Skin of body (tissue), 2 donors: ENCODE data around the gene ANGPTL1. TPM values are rescaled to one million over a fixed set of nuclear protein-coding genes. Genes with fewer than 3 reads are reported as not detected.
A peak's percentile ranks its signal among the peaks of the same experiment; 100 is the strongest.
"Not testable (repeated sequence)": the region's sequence is repeated elsewhere in the genome, so short reads cannot be mapped to it uniquely, and the experiment has no call there.

ENCODE experiments used
- DNase-seq: peaks from one replicate; lab custom pipeline; 2025; lab: John Stamatoyannopoulos, UW
- total RNA-seq: library from RNA; depleted of rRNA; stranded (reverse); fragments of >200 nt; gene quantifications from one replicate; pipeline ENCODE4 v1.2.3, GENCODE V29; 2014

Gene ANGPTL1
- total RNA-seq, 1 donor from 2014 or later: 104 TPM

DNA sequence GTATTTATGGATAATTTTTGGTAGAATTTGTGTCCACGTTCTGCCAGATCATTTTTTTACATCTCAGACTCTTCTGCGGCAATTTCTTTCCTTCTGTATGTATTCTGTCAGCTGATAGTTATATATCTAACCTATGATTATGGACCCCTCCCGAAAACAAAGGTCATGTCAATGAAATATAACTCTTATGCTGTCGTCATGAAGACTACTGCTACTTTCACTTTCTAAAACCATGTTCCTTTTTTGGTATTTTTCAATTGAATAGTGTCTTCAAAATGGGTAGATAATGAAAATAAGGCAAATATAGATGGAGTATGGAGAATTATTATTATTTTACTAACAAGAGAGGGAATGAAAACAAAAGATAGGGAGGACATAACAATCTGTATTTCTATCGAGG is 3.2 kb downstream of the ANGPTL1 start:
- DNase-seq: peak; percentile 14

DNA sequence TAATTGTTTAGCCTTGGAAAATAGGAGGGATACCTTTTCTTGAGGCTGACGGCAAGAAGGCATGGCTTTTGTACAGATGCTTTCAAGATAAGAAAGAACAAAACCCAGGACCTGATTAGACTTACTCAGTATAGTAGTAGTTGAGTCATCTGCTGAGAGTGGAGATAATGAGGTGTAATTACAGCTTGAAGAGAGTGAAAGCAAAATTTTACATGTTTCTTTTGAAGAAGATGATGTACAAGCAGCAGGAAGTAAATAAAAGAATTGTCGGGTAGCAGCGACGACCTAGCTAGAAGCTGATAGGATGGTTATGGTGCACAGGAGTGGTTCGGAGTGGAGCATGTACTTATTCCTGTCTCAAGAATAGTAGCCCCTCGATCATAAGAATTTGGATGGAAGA is 6.6 kb downstream of the ANGPTL1 start:
- no peak for DNase-seq

DNA sequence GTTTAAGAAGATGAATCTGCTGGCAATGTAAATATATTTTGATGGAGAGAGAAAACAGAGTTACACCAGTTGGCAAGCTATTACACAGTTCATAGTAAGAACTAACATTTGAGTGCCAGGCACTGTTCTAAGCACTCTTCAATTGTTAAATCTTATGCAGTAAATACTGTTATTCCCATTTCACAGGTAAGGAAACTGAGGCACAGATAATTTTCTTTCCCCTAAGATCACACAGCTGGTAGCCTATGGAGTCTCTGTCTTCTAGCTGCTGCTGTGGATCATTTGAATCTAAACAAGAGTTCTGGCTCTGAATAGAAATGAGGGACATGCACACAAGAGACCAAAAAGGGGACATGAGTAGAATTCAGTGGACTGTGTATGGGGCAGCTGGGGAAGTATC is 8.0 kb downstream of the ANGPTL1 start:
- DNase-seq: no peak

DNA sequence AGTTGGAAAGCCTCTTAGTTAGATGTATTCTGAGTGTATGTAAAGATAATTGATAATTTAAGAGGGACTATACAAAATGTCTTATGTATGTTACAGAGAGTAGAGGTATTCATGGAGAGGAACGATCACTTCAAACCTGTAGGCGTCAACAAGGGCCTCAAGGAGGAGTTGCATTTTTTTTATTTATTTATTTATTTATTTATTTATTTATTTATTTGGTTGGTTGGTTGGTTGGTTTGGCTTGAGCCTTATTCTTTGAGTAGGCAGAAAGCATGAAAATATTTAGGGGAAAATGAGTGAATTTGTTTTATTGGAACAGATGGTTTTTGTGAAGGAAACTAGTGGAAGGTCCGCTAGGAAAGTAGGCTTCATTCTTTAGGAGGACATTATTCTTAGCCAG is 8.5 kb downstream of the ANGPTL1 start:
- no peak for DNase-seq

DNA sequence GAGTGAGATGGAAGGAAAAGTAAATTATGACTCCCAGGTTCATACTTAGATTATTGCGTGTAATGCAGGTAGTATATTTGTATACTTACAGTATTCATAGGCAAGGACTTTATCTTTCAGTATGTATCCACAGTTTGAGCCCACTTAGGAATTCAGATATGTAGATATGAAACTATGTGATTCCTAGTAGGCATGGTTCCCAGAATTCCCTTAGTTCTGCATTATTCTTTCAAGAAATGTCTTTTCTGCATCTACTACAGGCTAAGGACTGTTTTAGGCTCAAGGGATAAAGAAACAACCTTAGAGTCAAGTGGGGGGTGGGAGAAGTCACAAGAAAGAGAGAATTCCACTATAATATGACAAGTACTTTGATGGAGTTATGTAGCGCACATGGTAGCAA is 13.8 kb downstream of the ANGPTL1 start:
- DNase-seq: no peak

DNA sequence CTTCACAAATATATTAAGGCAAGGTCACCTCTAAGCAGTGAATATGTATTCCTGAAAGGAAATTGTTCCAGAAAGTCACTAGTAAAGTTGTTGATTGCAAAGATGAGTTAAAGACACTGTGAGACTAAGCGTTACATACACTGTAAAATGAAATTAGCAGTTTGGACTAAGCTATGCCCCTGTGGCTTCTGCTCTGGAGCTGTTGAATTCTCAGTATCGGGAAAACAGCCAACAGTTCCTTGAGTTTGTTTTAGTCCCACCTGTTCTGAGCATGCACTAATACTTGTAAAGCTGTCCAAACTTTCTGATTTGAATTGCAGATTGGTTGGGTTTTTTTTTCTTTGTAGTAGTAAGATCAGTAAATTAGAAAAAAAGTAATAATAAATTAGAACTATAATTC is 21.0 kb downstream of the ANGPTL1 start:
- no peak for DNase-seq

DNA sequence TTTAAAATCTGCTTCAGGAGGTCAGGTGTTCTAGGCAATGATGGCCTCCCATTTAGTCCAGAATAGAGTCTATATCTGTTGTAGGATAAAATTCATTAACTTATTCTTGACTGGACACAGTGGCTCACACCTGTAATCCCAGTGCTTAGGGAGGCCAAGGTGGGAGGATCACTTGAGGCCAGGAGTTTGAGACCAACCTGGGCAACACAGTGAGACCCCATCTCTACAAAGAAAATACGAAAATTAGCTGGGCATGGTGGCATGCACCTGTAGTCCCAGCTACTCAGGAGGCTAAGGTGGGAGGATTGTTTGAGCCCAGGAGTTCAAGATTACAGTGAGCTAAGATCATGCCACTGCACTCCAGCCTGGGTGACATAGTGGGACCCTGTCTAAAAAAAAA is 23.0 kb downstream of the ANGPTL1 start:
- not testable (repeated sequence) for DNase-seq

DNA sequence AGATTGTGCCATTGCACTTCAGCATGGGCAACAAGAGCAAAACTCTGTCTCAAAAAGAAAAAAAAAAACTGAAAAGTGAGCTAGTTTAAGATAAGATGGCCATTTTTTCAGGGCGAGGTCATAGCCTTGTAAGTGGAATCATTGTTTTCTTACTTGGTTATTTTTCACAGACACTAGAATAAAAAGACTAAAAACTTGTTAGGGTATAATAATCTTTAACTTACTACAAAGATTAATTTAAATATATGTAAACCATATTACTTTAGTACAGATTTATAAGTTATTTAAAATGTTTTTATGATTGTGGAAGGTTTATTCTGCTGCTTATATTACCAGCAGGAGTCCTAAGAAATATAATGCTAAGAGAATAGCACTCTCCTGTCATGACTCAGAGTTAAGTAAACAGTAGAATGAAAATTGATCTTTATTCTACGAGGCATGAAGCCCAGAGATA is 23.5 kb downstream of the ANGPTL1 start:
- no peak for DNase-seq

DNA sequence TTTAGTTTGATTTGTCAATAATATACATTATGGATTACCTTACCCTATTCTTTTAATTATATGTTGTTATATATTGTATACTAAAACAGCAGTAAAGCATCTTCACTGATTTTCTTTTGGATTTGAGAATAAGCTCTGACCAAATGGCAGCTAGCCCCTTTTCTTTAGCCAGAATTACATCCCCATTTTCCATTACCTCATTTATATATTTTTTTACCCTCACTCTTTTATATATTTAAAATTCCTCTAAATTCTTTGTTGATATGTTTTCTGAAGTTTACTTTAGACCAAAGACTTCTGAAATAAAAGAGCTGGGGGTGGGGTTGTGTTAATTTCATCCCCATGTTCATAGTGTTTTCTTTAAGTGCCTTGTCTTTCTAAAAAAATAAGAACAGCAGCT is 24.6 kb downstream of the ANGPTL1 start:
- peak; percentile 67 for DNase-seq

DNA sequence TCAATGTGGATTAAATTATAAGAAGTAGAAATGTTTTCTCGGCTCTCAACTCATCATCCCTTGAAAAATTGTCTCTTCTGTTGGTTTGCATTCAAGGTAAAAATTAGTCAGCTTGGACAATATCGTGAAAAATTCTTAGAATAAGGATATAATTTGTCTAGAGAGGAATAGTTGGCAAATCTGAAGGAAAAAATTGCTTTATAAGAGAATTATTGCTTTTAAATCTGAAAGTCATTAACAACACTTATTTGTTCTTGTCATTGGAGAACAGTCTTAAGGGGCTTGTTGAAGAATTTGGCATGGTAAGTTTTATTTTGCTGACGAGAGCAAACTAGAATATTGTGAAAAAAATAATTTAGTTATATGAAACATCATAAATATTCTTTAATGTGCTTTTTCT is 26.4 kb downstream of the ANGPTL1 start:
- peak; percentile 84 for DNase-seq

DNA sequence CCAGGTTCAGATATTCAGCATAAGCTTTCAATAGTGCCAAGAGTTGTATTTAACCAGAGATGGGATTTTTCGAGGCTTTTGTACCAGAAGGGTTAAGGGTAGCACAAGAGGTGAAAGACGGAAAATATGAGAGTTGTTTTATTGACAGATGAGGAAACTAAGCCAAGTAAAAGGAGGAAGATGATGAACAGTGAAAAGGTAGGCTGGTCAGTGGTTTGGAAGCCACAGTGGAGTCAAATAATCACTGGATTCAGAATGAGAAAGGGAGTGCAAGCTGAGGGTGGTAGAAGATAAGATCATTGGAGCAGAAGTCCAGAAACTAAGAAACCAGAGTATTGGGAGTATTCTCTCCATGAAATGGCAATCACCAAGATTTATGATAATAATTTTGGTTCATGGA is 45.7 kb downstream of the ANGPTL1 start:
- no peak for DNase-seq

DNA sequence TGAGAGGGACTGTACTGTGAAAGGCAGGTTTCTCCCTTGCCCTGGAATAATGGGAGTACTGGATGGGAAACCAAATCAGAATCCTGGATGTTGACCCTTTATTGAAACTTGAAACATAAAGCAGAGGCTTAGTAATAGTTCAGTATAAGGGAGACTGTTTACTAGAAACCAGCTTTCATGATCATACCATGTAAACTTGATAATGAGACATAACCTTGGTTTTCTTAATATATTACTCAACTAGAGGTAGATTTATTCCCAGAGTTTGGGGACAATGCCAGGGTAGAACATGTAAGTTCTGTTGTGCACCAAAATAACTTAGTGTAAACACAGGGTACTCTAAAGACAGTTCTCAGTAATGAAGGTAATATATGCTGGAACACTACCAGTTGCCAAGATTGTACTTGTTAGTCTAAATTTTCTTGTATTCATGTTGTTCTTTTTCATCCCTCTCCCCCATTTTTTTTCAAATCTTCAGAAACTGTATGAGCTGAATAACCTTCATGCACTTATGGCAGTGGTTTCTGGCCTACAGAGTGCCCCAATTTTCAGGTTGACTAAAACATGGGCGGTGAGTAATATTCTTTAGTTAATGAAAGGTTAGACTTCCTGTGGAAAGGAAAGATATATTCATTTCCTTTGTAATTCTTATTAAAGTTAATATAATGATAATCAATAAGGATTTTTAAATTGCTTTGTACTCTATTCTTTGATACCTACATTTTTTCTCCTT is 49.6 kb downstream of the ANGPTL1 start:
- no peak for DNase-seq

DNA sequence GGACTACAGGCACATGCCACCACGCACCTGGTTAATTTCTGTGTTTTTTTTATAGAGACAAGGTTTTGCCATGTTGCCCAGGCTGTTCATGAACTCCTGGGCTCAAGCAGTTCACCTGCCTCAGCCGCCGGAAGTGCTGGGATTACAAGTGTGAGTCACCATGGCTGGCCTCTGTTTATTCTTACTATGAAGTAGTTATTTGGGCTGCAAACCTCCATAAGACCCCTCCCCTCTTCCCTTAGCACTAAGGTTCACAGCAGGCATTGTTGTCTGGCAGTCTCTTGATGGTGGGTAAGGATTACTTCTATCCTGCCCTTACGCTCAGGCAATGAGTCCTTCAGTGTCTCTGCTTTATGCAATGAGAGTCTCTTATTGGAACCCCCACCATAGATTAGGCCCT is 51.8 kb downstream of the ANGPTL1 start:
- DNase-seq: no peak

DNA sequence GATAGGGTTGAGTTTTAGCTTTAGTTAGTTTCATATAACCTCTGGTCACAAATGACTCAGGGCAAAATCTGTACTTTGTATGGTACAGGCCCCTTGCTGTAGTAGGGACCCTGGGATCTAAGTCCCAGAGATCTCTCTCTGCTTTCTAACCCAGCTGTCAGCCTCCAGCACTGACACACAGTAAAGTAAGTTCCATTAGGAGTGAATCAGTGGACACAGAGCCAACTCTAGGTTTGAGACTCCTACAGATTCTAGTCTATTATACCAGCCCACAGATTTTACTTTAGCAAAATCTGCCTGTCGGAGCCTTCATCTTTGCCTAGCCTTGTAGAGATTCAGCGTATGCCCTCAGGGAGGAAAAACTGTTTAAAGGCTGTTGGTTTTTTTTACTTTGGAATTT is 52.5 kb downstream of the ANGPTL1 start:
- no peak for DNase-seq

DNA sequence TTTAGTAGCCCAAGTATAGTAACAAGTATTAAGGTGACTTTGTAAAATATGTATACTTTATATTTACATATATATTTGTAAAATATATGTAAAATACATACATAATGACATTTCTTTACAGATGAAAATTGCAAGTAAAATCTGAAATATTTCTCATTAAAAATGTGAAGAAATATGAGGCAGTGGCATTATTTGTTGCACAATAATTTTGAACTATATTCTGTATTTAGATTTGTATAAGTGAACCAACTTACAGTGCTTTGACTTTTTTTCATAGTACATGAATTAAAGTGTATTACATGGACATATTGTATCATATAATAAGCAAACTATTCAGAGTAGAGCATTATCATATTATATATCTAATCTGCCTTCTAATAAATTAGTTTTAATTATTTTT is 60.3 kb downstream of the ANGPTL1 start:
- DNase-seq: no peak

DNA sequence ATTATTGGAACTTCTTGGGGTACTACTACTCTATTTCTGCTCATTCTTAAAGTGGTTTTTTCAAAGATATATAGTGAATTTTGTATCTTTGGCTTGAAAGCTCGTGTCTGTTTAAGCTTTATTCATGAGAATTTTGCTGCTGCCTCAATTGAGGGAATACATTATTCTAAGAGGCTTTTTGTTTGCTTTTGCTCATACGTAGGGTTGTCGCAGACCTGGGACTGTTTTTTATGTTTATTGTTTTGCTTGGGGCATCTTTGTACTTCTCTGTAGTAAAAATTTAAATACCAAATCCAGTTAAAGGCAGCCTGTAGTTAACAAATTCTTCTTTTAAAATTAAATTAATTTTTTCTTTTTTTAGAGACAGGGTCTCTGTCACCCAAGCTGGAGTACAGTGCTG is 62.3 kb downstream of the ANGPTL1 start:
- DNase-seq: no peak

DNA sequence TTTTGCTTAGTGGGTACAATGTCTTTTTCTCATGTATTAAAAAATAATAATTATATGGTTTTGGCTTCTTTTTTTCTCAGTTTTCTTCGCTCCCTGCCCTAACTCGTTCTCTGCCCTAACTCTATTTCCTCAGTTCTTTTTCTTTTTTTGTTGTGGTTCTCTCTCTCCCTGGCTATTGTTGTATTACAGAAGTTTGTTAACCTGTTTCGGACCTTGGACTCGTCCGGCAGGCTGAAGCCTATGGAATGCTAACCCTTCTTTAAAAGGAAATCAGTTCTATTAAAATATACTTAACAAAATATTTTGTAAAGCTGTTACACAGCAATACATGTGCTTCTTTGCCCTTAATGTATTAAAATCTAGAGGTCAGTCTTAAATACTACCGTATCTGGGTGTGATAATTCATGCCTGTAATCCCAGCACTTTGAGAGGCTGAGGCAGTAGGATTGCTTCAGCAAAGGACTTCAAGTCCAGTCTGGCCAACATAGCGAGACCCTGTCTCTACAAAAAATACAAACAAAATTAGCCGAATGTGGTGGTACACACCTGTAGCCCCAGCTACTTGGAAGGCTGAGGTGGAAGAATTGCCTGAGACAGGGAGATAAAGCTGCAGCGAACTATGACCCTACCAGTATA is 64.1 kb downstream of the ANGPTL1 start:
- DNase-seq: no peak

DNA sequence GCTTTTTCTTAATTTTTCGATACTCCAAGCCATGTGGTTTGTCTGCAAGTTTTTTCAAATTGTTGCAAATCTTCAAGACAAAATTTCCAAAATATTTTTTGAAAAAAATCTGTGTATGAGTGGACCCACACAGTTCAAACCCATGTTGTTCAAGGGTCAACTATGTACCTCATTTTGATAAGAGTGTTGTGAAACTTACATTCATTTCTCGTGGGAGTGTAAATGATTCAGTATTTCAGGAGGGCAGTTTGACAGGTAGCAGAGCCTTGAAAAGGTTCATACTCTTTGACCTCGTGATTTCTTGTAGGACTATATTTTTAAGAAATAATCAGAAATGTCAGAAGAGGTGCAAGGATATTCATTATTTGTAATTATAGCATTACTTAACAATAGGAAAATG is 68.0 kb downstream of the ANGPTL1 start:
- no peak for DNase-seq

Other genes starting within 250 kb of the ANGPTL1 start
- 34.8 TPM for gene RALGPS2, start 145.8 kb downstream of the ANGPTL1 start, total RNA-seq
- 25.7 TPM for gene FAM20B, start 154.8 kb upstream of the ANGPTL1 start, total RNA-seq
- gene TOR3A, start 211.0 kb upstream of the ANGPTL1 start, total RNA-seq: 19.6 TPM